ENCODE results near the gene TACO1. TPM values are rescaled to one million over a fixed set of nuclear protein-coding genes. Genes with fewer than 3 reads are reported as not detected.

The TACO1 gene
- total and polyA plus RNA-seq, 2 donors (not counting 3 experiments of a cell fraction or from before 2014, with no cell fraction given) = 24.7 to 31.7 TPM

DNA sequence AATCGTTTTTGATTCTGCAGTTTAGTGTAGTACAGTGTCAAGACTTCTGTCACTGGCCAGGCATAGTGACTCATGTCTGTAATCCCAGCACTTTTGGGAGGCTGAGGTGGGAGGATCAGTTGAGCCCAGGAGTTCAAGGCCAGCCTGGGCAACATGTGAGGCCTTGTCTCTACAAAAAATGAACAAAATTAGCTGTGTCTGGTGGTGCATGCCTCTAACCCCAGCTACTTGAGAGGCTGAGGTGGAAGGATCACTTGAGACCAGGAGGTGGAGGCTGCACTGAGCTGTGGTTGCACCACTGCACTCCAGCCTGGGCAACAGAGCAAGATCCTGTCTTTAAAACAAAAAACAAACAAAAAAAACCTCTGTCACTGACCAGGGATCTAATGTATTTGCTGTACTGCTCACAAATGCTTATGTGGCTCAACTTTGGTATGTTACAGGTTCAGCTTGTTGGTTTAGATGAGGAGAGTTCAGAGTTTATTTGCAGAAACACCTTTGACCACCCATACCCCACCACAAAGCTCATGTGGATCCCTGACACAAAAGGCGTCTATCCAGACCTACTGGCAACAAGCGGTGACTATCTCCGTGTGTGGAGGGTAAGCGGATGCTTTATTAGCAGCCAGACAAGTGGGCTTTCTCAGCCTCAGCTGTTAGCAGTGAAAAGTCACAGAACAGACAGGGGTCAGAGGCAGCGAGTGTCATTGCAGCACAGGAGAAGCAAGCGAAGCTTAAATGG is 22.5 kb upstream of the TACO1 start:
- dilution Hi-C loops (cut with MboI; ENCODE audit: extremely low pct_ligation_motif_present, low sequenced_read_pairs) (no loop called here), intact Hi-C loops (cut with micrococcal nuclease) (no loop called here)
- ChIA-PET POLR2A (no interaction called here), CTCF (interaction anchor here (0.9 to 1.2 kb wide), 2 partner anchors 15 to 155 kb away, joined by 3 read pairs; no protein-coding TSS in a partner anchor)
- FAIRE-seq (no peak), DNase-seq (ENCODE audit: low read depth, low spot score) (no peak)
- no peak overlapping the region for H3K9ac ChIP-seq (replicated peaks; ENCODE audit: extremely low read depth, insufficient read depth, low read length)
- no TSS peak for BruUV-seq (replicated peaks)
- H3K9me1 ChIP-seq (replicated peaks; ENCODE audit: control insufficient read depth, extremely low read depth, insufficient read depth, low read length) = no peaks in the 10 kb centered on the region
- H3K4me2 ChIP-seq (ENCODE audit: insufficient read depth, low read length) = no peak overlapping the region
- H4K20me1 ChIP-seq (replicated peaks; ENCODE audit: control insufficient read depth, extremely low read depth, insufficient read depth, low read length) = no peaks in the 10 kb centered on the region
- H3K4me1 ChIP-seq (ENCODE audit: control insufficient read depth, extremely low read depth, insufficient read depth, low read length) = peaks cover 16% of the 10 kb centered on the region
- peaks cover 9 to 12% of the 10 kb centered on the region in 2 experiments for H3K36me3 ChIP-seq (ENCODE audit: control insufficient read depth in 2 of 2, extremely low read depth in 1 of 2, insufficient read depth in 2 of 2, low read length in 2 of 2)
- H3K27me3 ChIP-seq (ENCODE audit: control insufficient read depth in 2 of 2, insufficient read depth in 2 of 2, low read length in 2 of 2) = no peaks in the 10 kb centered on the region
- H3K79me2 ChIP-seq (ENCODE audit: control insufficient read depth, insufficient read depth, low read length) = peaks cover 38% of the 10 kb centered on the region
- no peak overlapping the region for H2AFZ ChIP-seq (ENCODE audit: low read depth, low read length)
- H3K4me3 ChIP-seq (replicated peaks in 1 of 3; ENCODE audit: insufficient read depth in 1 of 3, low read depth in 1 of 3, low read length in 3 of 3) = no peak overlapping the region
- TF ChIP-seq, protein P1, sequence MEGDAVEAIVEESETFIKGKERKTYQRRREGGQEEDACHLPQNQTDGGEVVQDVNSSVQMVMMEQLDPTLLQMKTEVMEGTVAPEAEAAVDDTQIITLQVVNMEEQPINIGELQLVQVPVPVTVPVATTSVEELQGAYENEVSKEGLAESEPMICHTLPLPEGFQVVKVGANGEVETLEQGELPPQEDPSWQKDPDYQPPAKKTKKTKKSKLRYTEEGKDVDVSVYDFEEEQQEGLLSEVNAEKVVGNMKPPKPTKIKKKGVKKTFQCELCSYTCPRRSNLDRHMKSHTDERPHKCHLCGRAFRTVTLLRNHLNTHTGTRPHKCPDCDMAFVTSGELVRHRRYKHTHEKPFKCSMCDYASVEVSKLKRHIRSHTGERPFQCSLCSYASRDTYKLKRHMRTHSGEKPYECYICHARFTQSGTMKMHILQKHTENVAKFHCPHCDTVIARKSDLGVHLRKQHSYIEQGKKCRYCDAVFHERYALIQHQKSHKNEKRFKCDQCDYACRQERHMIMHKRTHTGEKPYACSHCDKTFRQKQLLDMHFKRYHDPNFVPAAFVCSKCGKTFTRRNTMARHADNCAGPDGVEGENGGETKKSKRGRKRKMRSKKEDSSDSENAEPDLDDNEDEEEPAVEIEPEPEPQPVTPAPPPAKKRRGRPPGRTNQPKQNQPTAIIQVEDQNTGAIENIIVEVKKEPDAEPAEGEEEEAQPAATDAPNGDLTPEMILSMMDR (IDR thresholded peaks at IDR 0.05; ENCODE audit: extremely low read depth in 1 of 2, insufficient read depth in 1 of 2, low read depth in 1 of 2, low read length in 2 of 2) = no peak
- no peak for TF ChIP-seq MYC (IDR thresholded peaks at IDR 0.05; ENCODE audit: low read depth, low read length)
- no peak for TF ChIP-seq EZH2 (IDR thresholded peaks at IDR 0.05; ENCODE audit: borderline replicate concordance, low read depth, low read length, severe bottlenecking)
- TF ChIP-seq JUN (IDR thresholded peaks at IDR 0.05; ENCODE audit: borderline replicate concordance, insufficient read depth, insufficient read length, low read depth) = no peak
- TF ChIP-seq FOS (IDR thresholded peaks at IDR 0.05; ENCODE audit: borderline replicate concordance, insufficient read depth, low read length) = no peak
- TF ChIP-seq, protein P2, sequence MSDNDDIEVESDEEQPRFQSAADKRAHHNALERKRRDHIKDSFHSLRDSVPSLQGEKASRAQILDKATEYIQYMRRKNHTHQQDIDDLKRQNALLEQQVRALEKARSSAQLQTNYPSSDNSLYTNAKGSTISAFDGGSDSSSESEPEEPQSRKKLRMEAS (IDR thresholded peaks at IDR 0.05; ENCODE audit: insufficient read depth, insufficient read length) = no peak
- no peak for TF ChIP-seq POLR2A (IDR thresholded peaks at IDR 0.05; ENCODE audit: low read depth, low read length)
- no peak for TF ChIP-seq POLR2AphosphoS5 (IDR thresholded peaks at IDR 0.05; ENCODE audit: insufficient read depth, low read depth, low read length)
- TF ChIP-seq GATA2 (IDR thresholded peaks at IDR 0.05; ENCODE audit: insufficient read depth, insufficient read length, low read depth, low read length) = no peak
- no peaks in the 10 kb centered on the region for H3K9me3 ChIP-seq (replicated peaks; ENCODE audit: control insufficient read depth, insufficient read depth, low read length)
- no peak overlapping the region for H3K27ac ChIP-seq (ENCODE audit: insufficient read depth, low read depth, low read length)
